IMR-90 (cell line): ENCODE data around the gene ATP1A3. TPM values are rescaled to one million over a fixed set of nuclear protein-coding genes. Genes with fewer than 3 reads are reported as not detected.
A peak's percentile ranks its signal among the peaks of the same experiment; 100 is the strongest.

Experiments
- ATAC-seq: fragments of 200-7000 bp; cut with Tn5 transposase; 2 replicates; pipeline ENCODE4 v1.9.1; 2020; ENCODE audit warnings: low read depth, mild to moderate bottlenecking, moderate library complexity
- BruUV-seq: library from RNA; stranded (reverse); fragments of 400-500 nt; replicated peaks from 2 replicates; lab custom pipeline; 2021; lab: Mats Ljungman, UMichigan
- CTCF ChIA-PET: fragments of 300-600 bp; formaldehyde crosslinking; extraction: SDS; loops from one replicate; lab custom pipeline; 2021; ENCODE audit warnings: antibody characterized with exemption; lab: Yijun Ruan, JAX
- POLR2A ChIA-PET: fragments of 300-600 bp; sonication (Branson Sonifier 250); formaldehyde crosslinking; loops from one replicate; lab custom pipeline; 2022; ENCODE audit warnings: antibody characterized with exemption; ENCODE audit not compliant: unreplicated experiment; lab: Charles Lee
- DNase-seq: peaks from one replicate; pipeline ENCODE4 v3.0.0; 2013
- H2AFZ ChIP-seq: replicated peaks from 2 replicates; pipeline ENCODE3; 2013; ENCODE audit warnings: low read length, mild to moderate bottlenecking; ENCODE audit not compliant: poor library complexity
- H2AK5ac ChIP-seq: 2 replicates; pipeline ENCODE4 v1.6.1; 2013; ENCODE audit warnings: low read depth, low read length, inconsistent platforms
- H2AK9ac ChIP-seq: replicated peaks from 2 replicates; pipeline ENCODE3; 2013; ENCODE audit warnings: mild to moderate bottlenecking, low read depth, low read length, moderate library complexity; ENCODE audit not compliant: poor library complexity
- H2BK120ac ChIP-seq: 2 replicates; pipeline ENCODE4 v1.6.1; 2013; ENCODE audit warnings: low read depth, low read length, inconsistent platforms
- H2BK15ac ChIP-seq: 3 replicates; pipeline ENCODE4 v1.6.1; 2013; ENCODE audit warnings: low read depth, low read length, inconsistent platforms
- H2BK20ac ChIP-seq: 2 replicates; pipeline ENCODE4 v1.6.1; 2013; ENCODE audit warnings: low read depth, mild to moderate bottlenecking, inconsistent platforms, low read length, moderate library complexity
- H2BK5ac ChIP-seq: 2 replicates; pipeline ENCODE4 v1.6.1; 2013; ENCODE audit warnings: mild to moderate bottlenecking, low read depth, low read length, inconsistent platforms; ENCODE audit not compliant: poor library complexity, severe bottlenecking
- H3K14ac ChIP-seq: replicated peaks from 2 replicates; pipeline ENCODE4 v1.6.1; 2013; ENCODE audit warnings: low read depth, low read length, inconsistent platforms
- H3K18ac ChIP-seq: 2 replicates; pipeline ENCODE4 v1.6.1; 2013; ENCODE audit warnings: low read depth, low read length, control low read depth
- H3K23ac ChIP-seq: 2 replicates; pipeline ENCODE4 v1.6.1; 2013; ENCODE audit warnings: low read depth, low read length, inconsistent platforms
- H3K27ac ChIP-seq: 2 replicates; pipeline ENCODE4 v1.5.1; 2013; ENCODE audit warnings: mild to moderate bottlenecking, control low read depth, low read length; ENCODE audit not compliant: insufficient read depth
- H3K27me3 ChIP-seq: 2 replicates; pipeline ENCODE4 v1.6.1; 2013; ENCODE audit warnings: low read length; ENCODE audit not compliant: control insufficient read depth, insufficient read depth
- H3K36me3 ChIP-seq: 2 replicates; pipeline ENCODE4 v1.6.1; 2013; ENCODE audit warnings: low read length, mixed read lengths; ENCODE audit not compliant: control insufficient read depth, insufficient read depth
- H3K4ac ChIP-seq: 2 replicates; pipeline ENCODE4 v1.6.1; 2013; ENCODE audit warnings: low read depth, low read length, inconsistent platforms
- H3K4me1 ChIP-seq: 2 replicates; pipeline ENCODE4 v1.6.1; 2013; ENCODE audit warnings: low read length, mixed read lengths; ENCODE audit not compliant: control insufficient read depth, insufficient read depth
- H3K4me2 ChIP-seq: 2 replicates; pipeline ENCODE4 v1.6.1; 2013; ENCODE audit warnings: low read depth, mild to moderate bottlenecking, control low read depth, low read length, moderate library complexity
- H3K4me3 ChIP-seq: 2 replicates; pipeline ENCODE4 v1.5.1; 2013; ENCODE audit warnings: low read depth, mild to moderate bottlenecking, control low read depth, low read length, moderate library complexity; ENCODE audit not compliant: insufficient read depth
- H3K56ac ChIP-seq: 2 replicates; pipeline ENCODE4 v1.6.1; 2013; ENCODE audit warnings: low read length, inconsistent platforms; ENCODE audit not compliant: insufficient read depth; ENCODE audit errors: extremely low read depth
- H3K79me1 ChIP-seq, 2 experiments: 2 replicates each; pipeline ENCODE4 v1.6.1; 2013; ENCODE audit warnings: low read length in 2 of 2, inconsistent platforms in 1 of 2, low read depth in 1 of 2
- H3K9ac ChIP-seq: 2 replicates; pipeline ENCODE4 v1.6.1; 2013; ENCODE audit warnings: low read depth, low read length, control low read depth
- H3K9me1 ChIP-seq: 2 replicates; pipeline ENCODE4 v1.6.1; 2013; ENCODE audit warnings: low read length, inconsistent platforms; ENCODE audit not compliant: insufficient read depth
- H3K9me3 ChIP-seq: 2 replicates; pipeline ENCODE4 v1.6.1; 2013; ENCODE audit warnings: low read length; ENCODE audit not compliant: control insufficient read depth, insufficient read depth
- H4K20me1 ChIP-seq: 2 replicates; pipeline ENCODE4 v1.6.1; 2013; ENCODE audit warnings: low read length, inconsistent platforms; ENCODE audit not compliant: insufficient read depth
- H4K5ac ChIP-seq: 2 replicates; pipeline ENCODE4 v1.6.1; 2013; ENCODE audit warnings: mild to moderate bottlenecking, low read depth, low read length, control low read depth
- H4K8ac ChIP-seq, 2 experiments: 2 replicates each; pipeline ENCODE4 v1.6.1; 2013; ENCODE audit warnings: low read depth in 2 of 2, low read length in 2 of 2, control low read depth in 1 of 2, inconsistent platforms in 1 of 2
- H4K91ac ChIP-seq: 2 replicates; pipeline ENCODE4 v1.6.1; 2013; ENCODE audit warnings: low read depth, low read length, inconsistent platforms; ENCODE audit not compliant: insufficient read depth
- FOS ChIP-seq: fragments of 150-350 bp; IDR thresholded peaks from 2 replicates; pipeline ENCODE4 v1.6.1; 2016; ENCODE audit warnings: low read depth, low read length
- WGBS, 2 experiments: methylation state at CpG; one replicate each; pipeline versions ENCODE4 v1.1.5 to v1.1.7; 2013; ENCODE audit warnings: missing lambda C conversion rate in 2 of 2; ENCODE audit not compliant: insufficient read length in 1 of 2; ENCODE audit errors: extremely low coverage in 2 of 2; 5-methylcytosine and 5-hydroxymethylcytosine counted together
- dilution Hi-C: fragments of 300-500 bp; cut with HindIII; formaldehyde crosslinking; loops from one replicate; pipeline ENCODE4 v1.14.3; 2018; ENCODE audit warnings: low sequenced_read_pairs; ENCODE audit not compliant: unreplicated experiment
- in situ Hi-C: fragments of 300-500 bp; cut with MboI; formaldehyde crosslinking; loops from 3 replicates; pipeline ENCODE4 v1.14.3; 2019; ENCODE audit warnings: low sequenced_read_pairs, inconsistent platforms, mixed read lengths
- intact Hi-C: fragments of 100-400 bp; cut with micrococcal nuclease; formaldehyde crosslinking; loops from 2 replicates; pipeline ENCODE4 v1.10.0; 2022
- polyA plus RNA-seq, 3 experiments: library from polyadenylated mRNA; depleted of rRNA; stranded (reverse); fragments of >200 nt; gene quantifications; 2 replicates each; pipeline ENCODE4 v1.2.3, GENCODE V29; 2012; ENCODE audit warnings: low replicate concordance in 1 of 3
- total RNA-seq: library from RNA; depleted of rRNA; stranded (reverse); fragments of >200 nt; gene quantifications from 2 replicates; pipeline ENCODE4 v1.2.3, GENCODE V29; 2012
- TF ChIP-seq, protein P1 (sequence below): conservative IDR thresholded peaks from 2 replicates; pipeline ENCODE4 v1.5.1; 2012; ENCODE audit warnings: mild to moderate bottlenecking, low read depth, low read length, improper control_type of control experiment

Gene ATP1A3
- total and polyA plus RNA-seq, 2 of the 4 experiments (the other 2 are of a cell fraction), result under 0.01 to 0.12 TPM

DNA sequence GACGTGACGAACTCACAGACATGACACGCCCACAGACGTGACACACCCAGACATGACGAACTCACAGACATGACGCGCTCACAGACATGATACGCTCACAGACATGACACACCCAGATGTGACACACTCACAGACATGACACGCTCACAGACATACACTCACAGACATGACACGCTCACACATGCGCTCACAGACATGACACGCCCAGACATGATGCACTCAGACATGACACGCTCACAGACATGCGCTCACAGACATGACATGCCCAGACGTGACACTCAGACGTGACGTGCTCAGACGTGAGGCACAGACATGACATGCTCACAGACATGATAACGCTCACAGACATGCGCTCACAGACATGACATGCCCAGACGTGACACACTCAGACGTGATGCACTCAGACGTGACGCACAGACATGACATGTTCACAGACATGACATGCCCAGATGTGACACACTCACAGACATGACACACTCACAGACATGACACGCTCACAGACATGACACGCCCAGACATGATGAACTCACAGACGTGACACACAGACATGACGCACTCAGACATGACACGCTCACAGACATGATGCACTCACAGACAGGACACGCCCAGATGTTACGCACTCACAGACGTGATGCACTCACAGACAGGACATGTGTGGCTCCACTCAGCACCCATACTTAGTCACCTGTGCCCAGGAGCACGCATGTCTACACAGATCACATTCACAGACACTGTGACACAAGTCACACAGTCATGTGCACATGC lies 73.9 kb downstream of the ATP1A3 start:
- CTCF ChIA-PET, result no interaction called here
- no TSS peak for BruUV-seq

More for the DNA sequence above, 73.9 kb downstream of the ATP1A3 start:
- Histone ChIP-seq H2BK20ac (no peak overlapping the region), H3K9ac (no peak overlapping the region), H3K9me1 (peaks cover 20% of the 10 kb centered on the region), H3K79me1 (no peaks in the 10 kb centered on the region), H4K20me1 (peaks cover 21% of the 10 kb centered on the region), H4K8ac (no peak overlapping the region), H2BK15ac (no peak overlapping the region), H3K4me3 (no peak overlapping the region), H3K27me3 (peaks cover 86% of the 10 kb centered on the region), H3K4ac (no peak overlapping the region), H2BK120ac (no peak overlapping the region), H4K91ac (no peak overlapping the region), H3K27ac (no peak overlapping the region), H2AK5ac (peak overlapping the region; percentile 27; the same call in 1 of the 2 replicates), H3K4me2 (no peak overlapping the region), H4K5ac (no peak overlapping the region), H2BK5ac (no peak overlapping the region), H2AFZ (peak overlapping the region; percentile 56), H3K4me1 (0 out of 2 replicates have a peak, but pooled peaks cover 2% of the 10 kb centered on the region), H3K56ac (no peak overlapping the region), H3K9me3 (no peaks in the 10 kb centered on the region), H3K14ac (no peak overlapping the region), H3K18ac (no peak overlapping the region), H3K23ac (no peak overlapping the region), H3K36me3 (no peaks in the 10 kb centered on the region), H2AK9ac (peak overlapping the region; percentile 70)
- intact Hi-C loops, result no loop called here
- dilution Hi-C loops, result no loop called here
- TF ChIP-seq, protein P1, sequence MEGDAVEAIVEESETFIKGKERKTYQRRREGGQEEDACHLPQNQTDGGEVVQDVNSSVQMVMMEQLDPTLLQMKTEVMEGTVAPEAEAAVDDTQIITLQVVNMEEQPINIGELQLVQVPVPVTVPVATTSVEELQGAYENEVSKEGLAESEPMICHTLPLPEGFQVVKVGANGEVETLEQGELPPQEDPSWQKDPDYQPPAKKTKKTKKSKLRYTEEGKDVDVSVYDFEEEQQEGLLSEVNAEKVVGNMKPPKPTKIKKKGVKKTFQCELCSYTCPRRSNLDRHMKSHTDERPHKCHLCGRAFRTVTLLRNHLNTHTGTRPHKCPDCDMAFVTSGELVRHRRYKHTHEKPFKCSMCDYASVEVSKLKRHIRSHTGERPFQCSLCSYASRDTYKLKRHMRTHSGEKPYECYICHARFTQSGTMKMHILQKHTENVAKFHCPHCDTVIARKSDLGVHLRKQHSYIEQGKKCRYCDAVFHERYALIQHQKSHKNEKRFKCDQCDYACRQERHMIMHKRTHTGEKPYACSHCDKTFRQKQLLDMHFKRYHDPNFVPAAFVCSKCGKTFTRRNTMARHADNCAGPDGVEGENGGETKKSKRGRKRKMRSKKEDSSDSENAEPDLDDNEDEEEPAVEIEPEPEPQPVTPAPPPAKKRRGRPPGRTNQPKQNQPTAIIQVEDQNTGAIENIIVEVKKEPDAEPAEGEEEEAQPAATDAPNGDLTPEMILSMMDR, result no peak
- 0 out of 2 replicates have a peak, but pooled peaks have one; percentile 17 for TF ChIP-seq FOS
- in situ Hi-C loops, result no loop called here
- 90% methylated on average over 26 of the region's 33 CpGs; no CpG with 5 or more reads in 1 of the 2 experiments for WGBS, 2 experiments
- DNase-seq (no peak), ATAC-seq (no peak)
- POLR2A ChIA-PET, result no interaction called here
